Activated CD4-positive, alpha-beta T cell treated with anti-CD3 and anti-CD28 coated beads, Interleukin-2, amount 50 U/mL, for 4 hours (primary cell): ENCODE data around the gene PNPLA6.
"Not testable (repeated sequence)": the region's sequence is repeated elsewhere in the genome, so short reads cannot be mapped to it uniquely, and the experiment has no call there.

Experiments used
- DNase-seq, 2 experiments: peaks; one replicate each; pipeline ENCODE4 v3.0.0-alpha.2; 2020

Gene PNPLA6

GRCh38 chr19:7534531-7535046 is 928 bp upstream of the PNPLA6 start:
- DNase-seq, result peak in 1 of 2 experiments; percentile 32

DNA sequence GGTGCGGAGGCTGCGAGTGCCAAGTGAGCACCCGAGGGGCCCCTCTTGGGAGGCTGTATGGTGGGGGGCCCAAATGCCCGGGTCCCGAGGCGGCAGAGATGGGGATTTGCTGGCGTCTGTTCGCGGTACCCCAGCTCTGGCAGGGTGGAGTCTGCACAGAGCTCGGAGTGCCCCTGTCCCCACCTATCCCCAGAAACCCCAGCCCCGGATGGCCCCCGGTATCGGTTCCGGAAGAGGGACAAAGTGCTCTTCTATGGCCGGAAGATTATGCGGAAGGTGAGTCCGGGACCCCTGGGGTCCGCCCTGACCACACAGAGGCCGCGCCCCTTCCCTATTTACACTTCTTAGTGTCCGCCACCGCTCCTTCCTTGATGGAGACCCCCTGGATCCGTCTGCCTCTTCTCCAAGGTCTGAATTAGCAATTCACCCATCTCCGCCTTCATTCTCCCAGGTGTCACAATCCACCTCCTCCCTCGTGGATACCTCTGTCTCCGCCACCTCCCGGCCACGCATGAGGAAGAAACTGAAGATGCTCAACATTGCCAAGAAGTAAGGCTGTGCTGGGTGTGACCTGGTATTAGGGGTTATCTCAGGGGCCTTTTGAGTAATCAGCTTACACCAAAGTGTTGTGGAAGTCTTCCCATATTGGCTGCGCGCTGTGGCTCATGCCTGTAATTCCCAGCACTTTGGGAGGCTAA is 630 bp downstream of the PNPLA6 start:
- no peak for DNase-seq

DNA sequence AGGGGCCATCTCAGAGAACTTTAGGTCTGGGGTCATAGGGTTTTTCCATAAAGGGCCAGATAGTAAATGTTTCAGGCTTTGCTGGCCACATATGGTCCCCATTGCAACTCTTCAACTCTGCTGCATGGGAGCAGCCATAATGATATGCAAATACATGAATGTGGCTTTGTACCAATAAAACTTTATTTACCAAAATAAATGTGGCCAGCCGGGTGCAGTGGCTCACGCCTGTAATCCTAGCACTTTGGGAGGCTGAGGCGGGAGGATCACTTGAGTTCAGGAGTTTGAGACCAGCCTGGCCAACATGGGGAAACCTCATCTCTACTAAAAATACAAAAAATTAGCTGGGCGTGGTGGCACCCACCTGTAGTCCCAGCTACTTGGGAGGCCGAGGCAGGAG is 3.5 kb downstream of the PNPLA6 start:
- DNase-seq, result not testable (repeated sequence)

DNA sequence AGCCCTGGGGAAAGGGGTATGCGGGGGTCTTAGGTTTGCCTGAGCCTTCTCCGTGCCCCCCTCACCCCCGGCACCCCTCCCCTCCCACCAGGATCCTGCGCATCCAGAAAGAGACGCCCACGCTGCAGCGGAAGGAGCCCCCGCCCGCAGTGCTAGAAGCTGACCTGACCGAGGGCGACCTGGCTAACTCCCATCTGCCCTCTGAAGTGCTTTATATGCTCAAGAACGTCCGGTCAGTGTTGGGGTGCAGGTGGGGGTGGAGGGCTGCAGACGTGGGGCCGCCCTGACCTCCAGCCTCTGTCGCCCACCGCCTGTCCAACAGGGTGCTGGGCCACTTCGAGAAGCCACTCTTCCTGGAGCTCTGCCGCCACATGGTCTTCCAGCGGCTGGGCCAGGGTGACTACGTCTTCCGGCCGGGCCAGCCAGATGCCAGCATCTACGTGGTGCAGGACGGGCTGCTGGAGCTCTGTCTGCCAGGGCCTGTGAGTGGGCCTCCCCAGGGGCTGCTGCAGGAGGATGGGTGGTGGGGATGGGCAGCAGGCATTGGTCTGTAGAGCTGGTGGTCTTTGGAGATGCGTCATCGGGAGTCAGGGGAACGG is 4.4 kb downstream of the PNPLA6 start:
- no peak for DNase-seq

DNA sequence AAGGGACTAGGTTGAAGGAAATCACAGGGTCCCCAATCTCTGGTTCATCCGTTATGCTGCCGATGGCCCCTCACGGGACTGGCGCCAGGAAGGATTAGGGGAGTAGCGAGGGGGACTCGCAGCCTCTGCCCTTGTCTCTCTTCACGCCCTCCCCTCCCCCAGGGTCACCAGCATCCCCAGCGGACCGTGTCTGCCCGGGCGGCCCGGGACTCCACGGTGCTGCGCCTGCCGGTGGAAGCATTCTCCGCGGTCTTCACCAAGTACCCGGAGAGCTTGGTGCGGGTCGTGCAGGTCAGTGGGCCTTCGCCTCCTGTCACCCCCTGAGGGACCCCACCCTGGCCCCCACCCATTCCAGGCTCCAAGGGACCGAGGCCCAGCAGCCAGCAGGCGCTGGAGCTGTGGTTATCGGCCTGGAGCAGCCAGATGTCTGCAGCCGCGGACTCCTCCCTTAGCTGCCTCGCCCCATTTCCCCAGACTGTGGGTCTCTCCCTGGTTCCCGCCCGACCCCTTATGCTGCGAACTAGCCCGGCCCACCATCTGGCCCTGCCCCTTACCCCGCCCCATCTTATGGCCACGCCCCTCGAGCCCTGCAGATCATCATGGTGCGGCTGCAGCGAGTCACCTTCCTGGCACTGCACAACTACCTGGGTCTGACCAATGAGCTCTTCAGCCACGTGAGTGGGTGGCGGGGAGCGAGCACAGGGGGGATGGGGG is 5.4 kb downstream of the PNPLA6 start:
- DNase-seq, result no peak

DNA sequence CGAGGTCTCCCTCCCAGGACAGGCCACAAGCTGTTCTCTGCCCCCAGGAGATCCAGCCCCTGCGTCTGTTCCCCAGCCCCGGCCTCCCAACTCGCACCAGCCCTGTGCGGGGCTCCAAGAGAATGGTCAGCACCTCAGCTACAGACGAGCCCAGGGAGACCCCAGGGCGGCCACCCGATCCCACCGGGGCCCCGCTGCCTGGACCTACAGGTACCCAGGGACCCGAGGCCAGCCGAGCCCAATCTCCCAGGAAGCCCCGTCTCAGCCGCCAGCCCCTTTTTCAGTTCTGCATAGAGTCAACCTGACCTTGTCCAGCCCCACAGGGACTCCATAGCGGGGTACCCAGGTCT is 5.9 kb downstream of the PNPLA6 start:
- no peak for DNase-seq

DNA sequence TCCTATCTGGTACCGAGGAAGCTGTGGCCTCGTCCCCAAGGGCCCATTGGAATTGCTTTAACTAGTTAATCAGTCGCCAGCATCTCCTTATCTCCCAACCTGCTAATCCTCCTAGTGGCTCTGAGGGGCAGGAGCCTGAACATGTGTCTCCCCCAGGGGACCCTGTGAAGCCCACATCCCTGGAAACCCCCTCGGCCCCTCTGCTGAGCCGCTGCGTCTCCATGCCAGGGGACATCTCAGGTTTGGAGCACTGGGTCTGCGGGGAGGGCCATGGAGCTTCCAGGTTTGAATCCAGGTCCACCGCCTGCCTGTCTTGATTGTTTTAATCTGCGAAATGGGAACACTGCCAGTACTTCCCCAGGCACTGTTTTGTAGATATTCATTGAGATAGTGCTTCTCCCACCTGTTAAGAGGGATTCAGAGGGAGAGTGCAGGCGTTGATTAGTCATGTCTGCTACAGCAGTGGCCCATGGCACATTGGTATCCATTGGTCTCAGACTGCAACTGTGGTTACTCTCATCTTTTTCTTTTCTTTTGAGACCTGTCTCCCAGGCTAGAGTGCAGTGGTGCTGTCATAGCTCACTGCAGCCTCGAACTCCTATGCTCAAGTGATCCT is 6.4 kb downstream of the PNPLA6 start:
- no peak for DNase-seq

DNA sequence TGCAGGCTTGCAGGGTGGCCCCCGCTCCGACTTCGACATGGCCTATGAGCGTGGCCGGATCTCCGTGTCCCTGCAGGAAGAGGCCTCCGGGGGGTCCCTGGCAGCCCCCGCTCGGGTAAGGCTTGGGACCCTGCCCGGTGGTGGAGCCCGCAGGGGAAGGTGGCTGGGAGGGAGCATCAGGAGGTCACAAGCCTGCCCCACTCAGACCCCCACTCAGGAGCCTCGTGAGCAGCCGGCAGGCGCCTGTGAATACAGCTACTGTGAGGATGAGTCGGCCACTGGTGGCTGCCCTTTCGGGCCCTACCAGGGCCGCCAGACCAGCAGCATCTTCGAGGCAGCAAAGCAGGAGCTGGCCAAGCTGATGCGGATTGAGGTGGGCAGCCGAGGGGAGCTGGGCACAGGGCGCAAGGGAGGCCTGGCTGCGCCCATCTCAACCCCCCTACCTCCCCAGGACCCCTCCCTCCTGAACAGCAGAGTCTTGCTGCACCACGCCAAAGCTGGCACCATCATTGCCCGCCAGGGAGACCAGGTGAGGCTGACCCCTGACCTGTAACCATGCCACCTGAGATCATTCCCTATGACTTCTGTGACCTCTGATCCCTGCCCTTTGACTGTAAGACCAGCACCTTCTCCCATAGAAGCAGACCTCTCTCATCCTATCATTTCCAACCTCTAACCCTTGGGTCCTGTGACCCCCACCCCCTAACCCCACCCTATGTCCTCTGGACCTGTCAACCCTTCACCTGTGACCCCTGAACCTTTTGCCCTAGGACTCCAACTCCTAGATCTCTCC is 7.2 kb downstream of the PNPLA6 start:
- no peak for DNase-seq

GRCh38 chr19:7544626-7545025 is 9.1 kb downstream of the PNPLA6 start:
- DNase-seq, result no peak

- DNase-seq, result no peak
These were observed 9.8 kb downstream of the PNPLA6 start for GRCh38 chr19:7545300-7545699.

DNA sequence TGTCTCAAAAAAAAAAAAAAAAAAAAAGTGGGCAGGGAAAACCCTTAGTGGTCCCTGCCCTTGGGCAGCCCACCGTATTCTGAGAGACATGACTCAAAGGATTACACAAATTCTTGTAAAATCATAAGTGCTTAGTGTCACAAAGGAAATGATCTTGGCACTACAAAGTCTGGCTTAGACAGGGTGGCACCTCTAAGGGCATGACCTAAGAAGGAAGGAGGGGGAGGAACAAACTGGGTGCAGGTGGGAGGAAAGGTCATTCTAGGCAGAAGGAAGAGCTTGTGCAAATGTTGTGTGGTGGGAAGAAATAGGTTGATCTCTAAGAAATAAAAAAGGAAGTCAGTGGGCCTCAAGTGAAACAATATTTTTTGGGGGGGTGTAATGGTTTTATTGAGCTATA is 10.4 kb downstream of the PNPLA6 start:
- DNase-seq, result no peak

GRCh38 chr19:7547159-7547558 is 11.6 kb downstream of the PNPLA6 start:
- DNase-seq, result no peak

DNA sequence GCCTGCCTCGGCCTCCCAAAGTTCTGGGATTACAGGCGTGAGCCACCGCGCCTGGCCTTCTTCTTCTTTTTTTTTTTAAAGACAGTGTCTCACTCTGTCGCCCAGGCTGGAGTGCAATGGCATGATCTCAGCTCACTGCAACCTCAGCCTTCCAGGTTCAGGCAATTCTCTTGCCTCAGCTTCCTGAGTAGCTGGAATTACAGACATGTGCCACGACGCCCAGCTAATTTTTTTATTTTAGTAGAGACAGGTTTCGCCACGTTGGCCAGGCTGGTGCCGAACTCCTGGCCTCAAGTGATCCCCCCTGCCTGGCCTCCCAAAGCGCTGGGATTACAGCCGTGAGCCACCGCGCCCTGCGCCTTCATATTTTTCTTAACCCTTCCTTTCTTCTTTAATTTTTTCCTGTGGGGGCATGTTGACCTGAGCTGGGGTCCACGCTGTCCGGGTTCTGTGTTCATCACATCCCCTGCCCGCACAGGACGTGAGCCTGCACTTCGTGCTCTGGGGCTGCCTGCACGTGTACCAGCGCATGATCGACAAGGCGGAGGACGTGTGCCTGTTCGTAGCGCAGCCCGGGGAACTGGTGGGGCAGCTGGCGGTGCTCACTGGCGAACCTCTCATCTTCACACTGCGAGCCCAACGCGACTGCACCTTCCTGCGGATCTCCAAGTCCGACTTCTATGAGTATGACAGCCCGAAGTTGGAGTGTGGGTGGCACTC is 14.1 kb downstream of the PNPLA6 start:
- no peak for DNase-seq

DNA sequence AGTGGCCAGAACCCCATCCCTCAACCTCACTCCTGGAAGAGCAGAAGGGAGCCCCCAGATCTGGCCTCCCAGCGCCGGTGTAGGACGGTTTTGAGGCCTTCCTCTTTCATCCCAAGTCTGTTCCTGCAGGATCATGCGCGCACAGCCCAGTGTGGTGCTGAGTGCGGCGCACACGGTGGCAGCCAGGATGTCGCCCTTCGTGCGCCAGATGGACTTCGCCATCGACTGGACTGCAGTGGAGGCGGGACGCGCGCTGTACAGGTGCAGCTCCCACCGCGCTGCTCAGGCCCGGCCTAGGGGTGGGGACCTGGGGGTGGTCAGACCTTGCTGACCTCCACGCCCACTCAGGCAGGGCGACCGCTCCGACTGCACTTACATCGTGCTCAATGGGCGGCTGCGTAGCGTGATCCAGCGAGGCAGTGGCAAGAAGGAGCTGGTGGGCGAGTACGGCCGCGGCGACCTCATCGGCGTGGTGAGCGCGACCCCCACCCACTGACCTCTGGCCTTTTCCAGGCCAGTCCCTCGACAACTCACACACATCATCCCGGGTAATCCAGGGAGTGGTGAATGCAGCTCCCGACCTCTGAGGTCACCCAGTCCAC is 14.8 kb downstream of the PNPLA6 start:
- DNase-seq, result no peak

DNA sequence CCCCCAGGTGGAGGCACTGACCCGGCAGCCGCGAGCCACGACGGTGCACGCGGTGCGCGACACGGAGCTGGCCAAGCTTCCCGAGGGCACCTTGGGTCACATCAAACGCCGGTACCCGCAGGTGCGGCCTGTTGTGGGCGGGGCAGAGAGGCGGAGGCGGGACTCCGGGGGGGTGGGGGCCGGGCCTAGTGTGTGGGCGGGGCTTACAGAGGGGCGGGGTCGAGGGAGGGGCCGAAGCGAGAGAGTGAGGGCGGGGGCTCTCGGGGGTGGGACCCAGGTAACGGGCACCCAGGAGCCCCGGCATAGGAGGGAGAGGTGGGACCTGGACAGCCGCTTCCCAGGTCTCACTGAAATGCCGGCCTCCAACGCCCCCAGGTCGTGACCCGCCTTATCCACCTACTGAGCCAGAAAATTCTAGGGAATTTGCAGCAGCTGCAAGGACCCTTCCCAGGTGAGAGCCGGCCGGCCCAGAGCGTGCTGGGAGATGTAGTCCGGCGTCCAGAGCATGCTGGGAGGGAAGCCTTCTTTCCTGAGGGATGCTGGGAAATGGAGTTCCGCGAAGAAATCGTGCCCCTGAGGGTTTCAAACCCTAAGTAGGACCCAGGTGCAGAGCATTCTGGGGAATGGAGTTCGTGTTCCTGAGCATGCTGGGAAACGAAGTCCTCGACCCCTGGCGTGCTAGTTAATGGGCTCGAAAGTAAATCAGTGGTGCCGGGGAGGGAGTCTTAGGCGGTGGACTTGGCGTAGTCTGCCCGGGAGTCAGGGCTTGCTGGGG is 15.7 kb downstream of the PNPLA6 start:
- DNase-seq, result no peak

DNA sequence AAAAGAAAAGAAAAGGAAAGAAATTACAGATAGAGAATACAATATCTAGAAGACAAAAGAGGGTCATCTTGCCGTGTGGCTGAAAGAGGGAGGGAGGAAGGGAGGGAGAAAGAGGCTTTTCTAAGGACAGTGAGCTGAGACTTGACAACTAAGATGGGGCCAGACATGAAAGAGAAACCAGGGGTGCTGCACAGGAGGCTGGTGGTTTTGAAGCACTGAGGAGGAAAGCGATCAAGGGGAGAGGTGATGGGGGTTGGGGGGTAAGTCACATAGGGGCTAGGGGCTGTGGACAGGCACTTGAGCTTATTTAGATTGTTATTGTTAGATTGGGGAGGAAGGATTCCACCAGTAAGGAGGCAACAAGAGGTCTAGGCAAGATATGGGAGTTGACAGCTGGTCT is 17.3 kb downstream of the PNPLA6 start:
- no peak for DNase-seq

GRCh38 chr19:7554565-7554964 is 19.0 kb downstream of the PNPLA6 start:
- no peak for DNase-seq

- DNase-seq, result no peak
These were observed 19.7 kb downstream of the PNPLA6 start for GRCh38 chr19:7554990-7555864.

- no peak for DNase-seq
These were observed 21.3 kb downstream of the PNPLA6 start for GRCh38 chr19:7556696-7557315.
